HCEC 1CT (cell line): ENCODE data around the gene NDRG3.
A peak's percentile ranks its signal among the peaks of the same experiment; 100 is the strongest.
"Not testable (repeated sequence)": the region's sequence is repeated elsewhere in the genome, so short reads cannot be mapped to it uniquely, and the experiment has no call there.

Source experiments
- DNase-seq: peaks from one replicate; pipeline ENCODE4 v3.0.0-alpha.2; 2017

The NDRG3 gene

DNA sequence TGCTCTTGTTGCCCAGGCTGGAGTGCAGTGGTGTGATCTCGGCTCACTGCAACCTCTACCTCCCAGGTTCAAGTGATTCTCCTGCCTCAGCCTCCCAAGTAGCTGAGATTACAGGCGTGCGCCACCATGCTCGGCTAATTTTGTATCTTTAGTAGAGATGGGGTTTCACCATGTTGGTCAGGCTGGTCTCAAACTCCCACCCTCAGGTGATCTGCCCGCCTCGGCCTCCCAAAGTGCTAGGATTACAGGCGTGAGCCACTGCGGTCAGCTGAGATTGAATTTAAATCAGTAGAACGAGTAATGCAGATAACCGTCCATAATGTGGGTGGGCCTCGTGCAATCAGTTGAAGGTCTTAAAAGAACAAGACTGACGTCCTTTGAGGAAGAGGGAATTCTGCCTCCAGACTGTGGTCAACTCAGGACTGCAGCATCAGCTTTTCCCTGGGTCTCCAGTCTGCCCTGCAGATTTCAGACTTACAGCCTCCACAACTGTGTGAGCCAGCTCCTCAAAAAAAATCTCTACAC, 107.0 kb downstream of the NDRG3 start:
- DNase-seq: not testable (repeated sequence)

DNA sequence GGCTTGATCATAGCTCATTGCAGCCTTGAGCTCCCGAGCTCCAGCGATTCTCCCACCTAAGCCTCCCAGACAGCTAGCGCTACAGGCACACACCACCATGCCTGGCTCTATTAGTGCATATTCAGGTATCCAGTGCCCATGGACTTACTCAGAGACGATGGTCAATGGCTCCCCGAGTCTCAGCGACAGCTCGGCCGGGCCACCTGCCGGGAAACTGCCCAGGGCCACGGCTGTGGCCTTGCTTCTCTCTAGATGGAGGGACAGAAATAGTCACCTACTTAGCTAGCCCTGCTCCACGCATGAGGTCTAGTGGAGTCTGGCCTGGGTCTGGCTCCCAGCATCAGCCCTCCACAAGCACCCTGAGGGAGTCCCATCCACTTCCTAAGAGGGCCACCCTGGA, 111.5 kb downstream of the NDRG3 start:
- no peak for DNase-seq

- DNase-seq: no peak
Measured at GRCh38 chr20:36633285-36633772, 112.6 kb downstream of the NDRG3 start.

DNA sequence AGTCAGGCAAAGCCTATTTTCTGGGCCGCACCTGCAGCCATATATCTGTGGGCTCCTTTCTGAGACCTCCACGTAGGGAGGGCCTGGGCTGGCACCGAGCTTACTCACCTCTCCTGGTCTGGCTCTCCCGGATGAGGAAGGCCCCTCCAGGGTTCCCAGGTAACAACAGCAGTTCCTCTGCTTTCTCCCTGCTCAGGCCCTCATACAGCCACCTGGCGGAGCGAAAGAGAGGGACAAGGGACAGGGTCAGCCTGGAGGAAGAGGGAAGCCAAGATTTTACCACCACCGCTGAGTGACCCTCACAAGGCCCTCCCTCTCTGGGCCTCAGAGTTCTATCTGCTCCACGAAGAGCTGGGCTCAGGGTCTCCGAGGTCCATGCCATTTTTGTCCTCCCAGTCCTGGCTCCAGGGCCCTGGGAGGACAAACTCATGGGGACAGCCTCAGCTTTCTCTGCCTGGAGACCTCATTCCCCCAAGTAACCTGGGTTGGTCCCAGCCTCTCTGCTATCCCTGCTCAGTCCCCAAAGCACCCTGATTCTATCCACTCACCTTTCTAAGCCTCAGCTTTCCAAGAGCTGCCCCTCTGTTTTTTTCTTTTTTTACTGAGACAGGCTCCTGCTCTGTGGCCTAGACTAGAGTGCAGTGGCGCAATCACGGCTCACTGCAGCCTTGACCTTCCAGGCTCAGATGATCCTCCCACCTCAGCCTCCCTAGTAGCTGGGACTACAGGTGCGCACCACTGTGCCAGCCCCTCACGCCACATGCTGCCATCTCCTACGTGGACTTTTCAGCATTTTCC, 113.2 kb downstream of the NDRG3 start:
- DNase-seq: no peak

DNA sequence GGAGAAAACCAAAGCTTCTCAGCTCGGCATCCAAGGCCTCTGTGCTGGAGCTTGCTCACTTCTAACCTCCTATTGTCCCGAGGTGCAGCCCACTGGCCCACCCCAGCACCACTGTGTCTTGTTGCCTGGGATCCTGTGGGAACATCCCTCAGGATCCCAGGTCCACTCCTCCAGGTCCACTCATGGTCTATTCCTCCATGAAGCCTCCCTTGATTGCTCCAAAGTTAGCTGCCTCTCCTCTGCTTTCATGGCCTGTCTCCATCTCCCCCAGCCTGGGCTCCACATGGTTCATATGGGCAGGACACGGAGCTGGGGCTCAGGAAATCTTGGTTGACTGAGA, 113.8 kb downstream of the NDRG3 start:
- DNase-seq: no peak

DNA sequence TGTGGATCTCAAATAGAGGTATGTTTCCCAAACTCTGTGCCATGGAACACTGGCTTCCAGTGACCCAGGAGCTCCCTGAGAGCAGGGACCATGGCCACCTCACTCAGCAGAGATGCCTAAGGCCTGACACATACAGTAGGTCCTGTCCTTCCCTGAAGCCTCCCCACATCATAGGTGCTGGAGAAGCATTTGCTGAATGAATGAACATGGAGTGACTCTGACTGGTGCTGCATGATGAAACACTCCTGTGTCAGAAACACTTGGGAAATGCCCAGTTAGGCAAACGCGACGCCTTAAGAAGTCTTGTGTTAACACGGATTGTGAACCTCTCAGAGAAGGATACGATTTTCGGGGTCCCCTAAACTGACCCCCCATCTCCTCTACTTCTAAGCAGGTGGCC, 114.2 kb downstream of the NDRG3 start:
- no peak for DNase-seq

DNA sequence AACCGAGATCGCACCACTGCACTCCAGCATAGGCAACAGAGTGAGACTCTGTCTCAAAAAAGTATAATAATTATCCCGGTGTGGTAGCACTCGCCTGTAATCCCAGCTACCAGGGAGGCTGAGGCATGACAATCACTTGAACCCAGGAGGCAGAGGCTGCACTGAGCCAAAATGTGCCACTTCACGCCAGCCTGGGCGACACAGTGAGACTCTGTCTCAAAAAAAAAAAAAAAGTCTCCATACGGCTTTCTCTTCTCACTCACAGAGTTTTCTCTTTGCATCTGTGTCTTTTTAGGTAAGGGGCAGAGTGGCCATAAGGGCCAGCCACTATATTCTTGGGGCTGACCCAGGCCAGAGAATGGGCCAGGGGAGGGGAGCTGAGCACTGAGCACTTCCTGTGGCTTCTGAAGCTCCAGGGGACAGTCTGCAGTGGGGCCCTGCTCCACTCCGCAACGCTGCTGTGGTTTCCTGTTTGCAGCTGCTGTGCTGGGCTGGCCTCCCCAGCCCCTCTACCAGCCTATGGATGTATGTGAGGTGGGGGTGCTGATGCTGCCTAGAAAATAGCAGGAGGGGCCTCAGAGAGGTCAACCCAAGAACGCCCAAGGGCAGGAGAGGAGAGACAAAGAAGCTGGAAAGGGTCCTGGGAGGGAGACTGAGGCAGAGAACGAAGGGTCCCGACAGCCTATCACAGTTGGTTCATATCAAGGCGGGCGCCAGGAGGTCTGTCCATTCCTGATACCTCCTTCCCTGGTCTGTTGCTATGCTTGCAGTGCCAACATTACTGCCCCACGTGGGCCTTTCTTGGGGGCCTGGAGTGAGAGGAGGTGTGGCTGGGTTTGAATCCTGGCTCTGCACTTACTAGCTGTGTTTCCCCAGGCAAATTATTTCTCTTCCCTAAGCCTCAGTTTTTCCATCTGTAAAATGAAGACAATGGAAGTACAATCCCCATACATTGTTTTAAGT, 115.9 kb downstream of the NDRG3 start:
- DNase-seq: no peak

DNA sequence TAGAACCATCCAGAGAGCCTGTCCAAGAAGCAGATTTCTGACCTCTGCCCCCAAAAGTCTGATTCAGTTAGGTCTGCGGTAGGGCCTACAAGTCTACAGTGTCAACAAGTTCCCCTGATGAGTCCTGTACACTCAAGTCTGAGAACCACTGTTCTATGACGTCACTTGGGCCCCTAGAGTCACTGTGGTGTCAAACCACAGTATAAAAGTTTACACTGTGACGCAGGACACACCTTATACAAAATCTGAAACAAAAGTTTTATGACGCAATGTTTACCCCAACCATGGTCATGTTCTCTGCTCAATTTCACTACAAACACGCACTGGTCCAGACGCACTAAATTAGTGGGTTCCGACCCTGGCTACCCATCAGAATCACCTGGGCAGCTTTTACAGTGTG, 117.8 kb downstream of the NDRG3 start:
- DNase-seq: no peak

DNA sequence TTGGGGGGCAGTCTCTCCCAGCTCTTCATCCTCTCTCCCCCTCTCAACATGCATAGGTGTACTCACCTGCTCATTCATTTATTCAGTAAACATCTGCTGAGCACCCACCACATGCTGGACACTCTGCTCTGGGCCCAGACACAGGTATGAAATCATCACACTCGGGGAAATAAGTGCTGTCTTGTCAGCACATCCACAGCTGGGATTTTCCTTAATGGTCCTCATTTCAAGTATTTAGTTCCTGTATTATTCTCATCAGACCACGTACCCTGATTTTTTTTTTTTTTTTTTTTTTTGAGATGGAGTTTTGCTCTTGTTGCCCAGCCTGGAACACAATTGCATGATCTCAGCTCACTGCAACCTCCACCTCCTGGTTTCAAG, 121.0 kb downstream of the NDRG3 start:
- DNase-seq: no peak

DNA sequence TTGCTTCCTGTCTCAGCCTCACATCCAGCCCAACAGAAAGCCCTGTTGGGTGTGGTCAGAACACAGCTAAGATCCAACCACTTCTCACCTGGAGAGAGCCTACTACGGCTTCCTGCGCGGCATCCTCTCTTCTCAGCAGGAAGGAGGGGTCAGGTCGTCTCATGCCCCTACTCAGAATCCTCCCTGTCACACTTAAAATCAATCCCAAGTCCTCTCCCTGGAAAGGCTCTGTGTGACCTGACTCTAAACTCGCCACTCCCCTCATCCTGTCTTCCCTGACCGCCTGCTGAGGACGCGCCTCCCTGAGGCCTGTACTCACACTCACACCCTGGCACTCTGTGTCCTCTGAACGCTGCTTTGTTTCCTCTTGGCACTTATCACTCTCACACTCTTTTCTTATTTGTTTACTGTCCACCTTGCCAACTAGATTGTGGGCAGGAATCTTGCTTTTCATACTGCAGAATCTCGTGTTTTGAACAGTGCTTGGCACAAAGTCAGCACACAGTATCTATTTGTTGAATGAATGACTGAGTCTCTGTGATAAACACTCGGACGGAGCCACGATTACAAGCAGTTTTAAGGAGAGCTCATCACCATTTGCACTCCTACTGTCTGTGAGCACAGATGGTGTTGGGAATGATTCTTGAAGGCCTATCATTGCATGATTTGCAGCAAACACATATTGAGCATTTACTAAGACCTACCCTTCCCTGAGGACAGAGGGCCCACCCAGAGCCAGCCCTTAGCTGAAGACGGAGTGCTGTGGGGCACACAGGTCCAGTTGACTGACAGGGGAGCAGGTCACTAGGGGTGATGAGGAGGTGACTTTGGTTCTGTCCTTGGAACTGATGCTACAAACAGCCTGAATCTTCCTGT, 121.6 kb downstream of the NDRG3 start:
- DNase-seq: no peak

GRCh38 chr20:36623444-36623843, 122.4 kb downstream of the NDRG3 start:
- DNase-seq: no peak

GRCh38 chr20:36620917-36621316, 125.0 kb downstream of the NDRG3 start:
- no peak for DNase-seq

- DNase-seq: no peak
Measured at GRCh38 chr20:36614781-36615557, 130.9 kb downstream of the NDRG3 start.

- DNase-seq: no peak
Measured at GRCh38 chr20:36613974-36614373, 131.9 kb downstream of the NDRG3 start.

- no peak for DNase-seq
Measured at GRCh38 chr20:36611625-36612024, 134.3 kb downstream of the NDRG3 start.

DNA sequence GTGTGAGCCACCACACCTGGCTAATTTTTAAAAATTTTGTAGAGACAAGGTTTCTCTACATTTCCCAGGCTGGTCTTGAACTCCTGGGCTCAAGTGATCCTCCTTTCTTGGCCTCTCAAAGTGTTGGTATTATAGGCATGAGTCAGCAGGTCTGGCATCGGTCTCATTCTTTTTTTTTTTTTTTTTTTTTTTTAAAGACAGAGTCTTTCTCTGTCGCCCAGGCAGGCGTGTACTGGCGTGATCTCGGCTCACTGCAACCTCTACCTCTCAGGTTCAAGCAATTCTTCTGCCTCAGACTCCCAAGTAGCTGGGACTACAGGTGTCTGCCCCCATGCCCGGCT, 137.5 kb downstream of the NDRG3 start:
- not testable (repeated sequence) for DNase-seq

GRCh38 chr20:36607586-36608387, 138.1 kb downstream of the NDRG3 start:
- no peak for DNase-seq

DNA sequence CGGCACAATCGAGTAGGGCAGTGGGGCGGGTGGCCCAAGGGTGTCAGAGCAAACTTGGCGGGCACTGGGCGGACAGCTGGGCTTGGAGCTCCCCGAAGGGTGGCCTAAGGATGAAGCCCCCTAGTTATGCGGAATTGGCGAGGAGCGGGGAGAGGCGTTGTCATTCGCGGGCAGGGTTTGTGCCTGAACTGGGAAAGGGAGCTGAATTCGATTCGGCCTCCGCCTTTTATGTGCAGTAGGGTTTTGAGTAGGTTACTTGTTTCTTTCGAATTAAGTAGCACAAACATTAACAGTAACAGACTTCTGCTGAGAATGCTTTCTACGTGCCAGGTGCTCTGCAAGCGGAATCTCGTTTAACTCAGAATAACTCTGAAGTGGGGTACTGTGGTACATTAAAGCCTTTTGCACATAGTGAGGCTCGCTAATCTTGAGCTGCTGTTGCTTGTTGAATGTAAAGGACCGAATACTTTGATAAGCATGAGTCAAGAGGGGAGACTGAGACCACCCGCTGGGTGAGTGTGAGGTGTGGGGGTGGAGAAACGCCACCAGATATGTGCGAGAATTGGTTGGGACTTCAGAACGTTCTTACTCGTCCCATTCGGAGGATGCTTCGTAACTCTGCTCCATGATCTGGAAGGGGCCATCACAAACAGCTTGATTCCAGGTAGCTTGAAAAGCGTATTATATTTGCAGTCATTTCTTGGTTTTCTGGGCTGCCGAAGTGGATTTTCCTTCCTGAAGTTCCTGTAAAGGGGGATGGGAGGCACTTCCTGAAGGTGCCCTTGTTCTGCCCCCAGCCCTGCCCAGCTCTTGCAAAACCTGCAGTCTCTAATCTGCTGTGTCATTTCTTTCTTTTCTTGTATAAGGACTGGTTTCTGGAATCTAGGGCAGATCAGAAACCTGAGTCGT, 139.5 kb downstream of the NDRG3 start:
- DNase-seq: no peak

- DNase-seq: peak; percentile 97
Measured at GRCh38 chr20:36605399-36606157, 140.3 kb downstream of the NDRG3 start, which contains the start of gene RAB5IF. TSS of gene RAB5IF (plus strand) at chr20:36605779. CDS start at chr20:36605952, 173 bp downstream.
